Endothelial cell of umbilical vein (primary cell): ENCODE data around the gene LTA4H. TPM values are rescaled to one million over a fixed set of nuclear protein-coding genes. Genes with fewer than 3 reads are reported as not detected.

ENCODE experiments used
- BruUV-seq: library from RNA; stranded (reverse); fragments of 400-500 nt; replicated peaks from 2 replicates; lab custom pipeline; 2021; lab: Mats Ljungman, UMichigan
- CTCF ChIA-PET: fragments of 300-600, 350-600 bp; sonication (Branson Sonifier 250); formaldehyde crosslinking; loops from one replicate; lab custom pipeline; 2021; ENCODE audit warnings: antibody characterized with exemption, inconsistent platforms; lab: Charles Lee
- POLR2A ChIA-PET: fragments of 300-600, 350-600 bp; sonication (Branson Sonifier 250); formaldehyde crosslinking; loops from one replicate; lab custom pipeline; 2021; ENCODE audit warnings: antibody characterized with exemption, inconsistent platforms; lab: Charles Lee
- DNase-seq: peaks from one replicate; pipeline ENCODE4 v3.0.0-alpha.2; 2011; ENCODE audit warnings: low read depth, low spot score
- FAIRE-seq: peaks from 2 replicates; lab custom pipeline; 2011; peaks lifted over from hg19 to GRCh38; lab: Jason Lieb, UNC
- H2AFZ ChIP-seq: 2 replicates; pipeline ENCODE4 v1.6.0; 2012; ENCODE audit warnings: low read depth, low read length, control low read depth, inconsistent platforms
- H3K27ac ChIP-seq: 2 replicates; pipeline ENCODE4 v1.5.1; 2011; ENCODE audit warnings: low read depth, mild to moderate bottlenecking, control low read depth, low read length, moderate library complexity; ENCODE audit not compliant: insufficient read depth
- H3K27me3 ChIP-seq, 2 experiments: 2 replicates each; pipeline versions ENCODE4 v1.6.0 to v1.6.1; 2011; ENCODE audit warnings: low read length in 2 of 2, mixed read lengths in 1 of 2; ENCODE audit not compliant: control insufficient read depth in 2 of 2, insufficient read depth in 2 of 2
- H3K36me3 ChIP-seq, 2 experiments: 2 replicates in 1 of 2; 3 replicates in 1 of 2; pipeline ENCODE4 v1.5.1; 2011; ENCODE audit warnings: low read length in 2 of 2, mild to moderate bottlenecking in 1 of 2, moderate library complexity in 1 of 2; ENCODE audit not compliant: control insufficient read depth in 2 of 2, insufficient read depth in 2 of 2; ENCODE audit errors: extremely low read depth in 1 of 2
- H3K4me1 ChIP-seq: 3 replicates; pipeline ENCODE4 v1.5.1; 2011; ENCODE audit warnings: mild to moderate bottlenecking, low read length; ENCODE audit not compliant: control insufficient read depth, insufficient read depth; ENCODE audit errors: extremely low read depth
- H3K4me2 ChIP-seq: 2 replicates; pipeline ENCODE4 v1.6.1; 2011; ENCODE audit warnings: low read length, control low read depth, mixed read lengths; ENCODE audit not compliant: insufficient read depth
- H3K4me3 ChIP-seq, 3 experiments: fragments of 200-600 bp in 1 of 3; sonication (generic), shearing (Covaris generic) in 1 of 3; replicated peaks in 1 of 3; 2 replicates each; pipeline ENCODE4 v1.5.1; 2011 to 2016; ENCODE audit warnings: control low read depth in 3 of 3, low read length in 3 of 3, mild to moderate bottlenecking in 2 of 3, inconsistent platforms in 1 of 3, low read depth in 1 of 3, moderate library complexity in 1 of 3; ENCODE audit not compliant: insufficient read depth in 1 of 3
- H3K79me2 ChIP-seq: 2 replicates; pipeline ENCODE4 v1.6.0; 2012; ENCODE audit warnings: low read length, inconsistent platforms; ENCODE audit not compliant: control insufficient read depth, insufficient read depth
- H3K9ac ChIP-seq: replicated peaks from 2 replicates; pipeline ENCODE3; 2011; ENCODE audit warnings: low read length, control low read depth; ENCODE audit not compliant: insufficient read depth; ENCODE audit errors: extremely low read depth
- H3K9me1 ChIP-seq: replicated peaks from 3 replicates; pipeline ENCODE4 v1.6.0; 2011; ENCODE audit warnings: mild to moderate bottlenecking, low read length; ENCODE audit not compliant: control insufficient read depth, insufficient read depth; ENCODE audit errors: extremely low read depth
- H3K9me3 ChIP-seq: replicated peaks from 2 replicates; pipeline ENCODE4 v1.5.1; 2012; ENCODE audit warnings: low read length, inconsistent platforms; ENCODE audit not compliant: control insufficient read depth, insufficient read depth
- H4K20me1 ChIP-seq: replicated peaks from 2 replicates; pipeline ENCODE3; 2011; ENCODE audit warnings: mild to moderate bottlenecking, low read length; ENCODE audit not compliant: control insufficient read depth, insufficient read depth; ENCODE audit errors: extremely low read depth
- EZH2 ChIP-seq: IDR thresholded peaks from 2 replicates; pipeline ENCODE4 v1.6.1; 2012; ENCODE audit warnings: borderline replicate concordance, low read depth, mild to moderate bottlenecking, moderate library complexity, low read length, inconsistent platforms; ENCODE audit not compliant: severe bottlenecking
- FOS ChIP-seq: IDR thresholded peaks from 2 replicates; pipeline ENCODE4 v1.6.1; 2011; ENCODE audit warnings: mild to moderate bottlenecking, low read length, moderate library complexity, borderline replicate concordance; ENCODE audit not compliant: insufficient read depth
- GATA2 ChIP-seq: IDR thresholded peaks from 2 replicates; pipeline ENCODE4 v1.7.0; 2011; ENCODE audit warnings: low read depth, mild to moderate bottlenecking, moderate library complexity, mixed read lengths, low read length; ENCODE audit not compliant: insufficient read length, insufficient read depth
- JUN ChIP-seq: IDR thresholded peaks from 2 replicates; pipeline ENCODE4 v1.6.1; 2011; ENCODE audit warnings: borderline replicate concordance, low read depth; ENCODE audit not compliant: insufficient read length, insufficient read depth
- MYC ChIP-seq: IDR thresholded peaks from one replicate; pipeline ENCODE4 v1.6.1; 2011; ENCODE audit warnings: mild to moderate bottlenecking, low read depth, low read length
- POLR2A ChIP-seq: IDR thresholded peaks from 2 replicates; pipeline ENCODE4 v1.6.1; 2012; ENCODE audit warnings: low read depth, mild to moderate bottlenecking, control low read depth, low read length
- POLR2AphosphoS5 ChIP-seq: IDR thresholded peaks from 2 replicates; pipeline ENCODE4 v1.6.1; 2012; ENCODE audit warnings: low read depth, mild to moderate bottlenecking, control low read depth, low read length, moderate library complexity; ENCODE audit not compliant: insufficient read depth
- dilution Hi-C: fragments of 300-500 bp; cut with MboI; formaldehyde crosslinking; loops from one replicate; pipeline ENCODE4 v1.15.0; 2019; ENCODE audit warnings: low sequenced_read_pairs; ENCODE audit not compliant: extremely low pct_ligation_motif_present
- intact Hi-C: fragments of 100-400 bp; cut with micrococcal nuclease; formaldehyde crosslinking; loops from one replicate; pipeline ENCODE4 v1.10.0; 2022
- polyA plus RNA-seq, 4 experiments: library from polyadenylated mRNA; depleted of rRNA in 3 of 4; stranded (reverse) in 3 of 4; unstranded in 1 of 4; fragments of >200 nt; gene quantifications; 2 replicates each; pipeline versions ENCODE4 v1.2.1 to v1.2.3, GENCODE V29; 2011 to 2012; ENCODE audit warnings: missing spikeins in 1 of 4
- total RNA-seq: library from RNA; stranded (reverse); gene quantifications from 2 replicates; pipeline ENCODE4 v1.2.3, GENCODE V29; 2021
- TF ChIP-seq, protein P1 (sequence below), 2 donors: IDR thresholded peaks; 1 replicate in 1 of 2; 2 replicates in 1 of 2; pipeline ENCODE4 v1.5.1; 2011; ENCODE audit warnings: low read length in 2 of 2, mild to moderate bottlenecking in 2 of 2, moderate library complexity in 2 of 2, control low read depth in 1 of 2, inconsistent platforms in 1 of 2, low read depth in 1 of 2; ENCODE audit not compliant: insufficient read depth in 1 of 2; ENCODE audit errors: extremely low read depth in 1 of 2
- TF ChIP-seq, protein P2 (sequence below): IDR thresholded peaks from 2 replicates; pipeline ENCODE4 v1.6.1; 2011; ENCODE audit not compliant: insufficient read depth, insufficient read length

Gene LTA4H
- total and polyA plus RNA-seq, 2 donors (not counting 3 experiments of a cell fraction or from before 2014, with no cell fraction given): 77.1 to 85.2 TPM

GRCh38 chr12:95978774-95979173 is 56.6 kb downstream of the LTA4H start:
- H3K4me3 ChIP-seq: no peak overlapping the region
- ChIA-PET POLR2A (no interaction called here), CTCF (interaction anchor here (1.7 kb wide), 1 partner anchor 20 kb away, joined by 6 read pairs; no protein-coding TSS in a partner anchor)
- no peak overlapping the region for H3K27ac ChIP-seq
- H3K9me1 ChIP-seq: no peaks in the 10 kb centered on the region
- intact Hi-C loops (no loop called here), dilution Hi-C loops (no loop called here)
- no peaks in the 10 kb centered on the region for H4K20me1 ChIP-seq
- no peak for DNase-seq
- H2AFZ ChIP-seq: no peak overlapping the region
- H3K9ac ChIP-seq: no peak overlapping the region
- TF ChIP-seq, protein P1, sequence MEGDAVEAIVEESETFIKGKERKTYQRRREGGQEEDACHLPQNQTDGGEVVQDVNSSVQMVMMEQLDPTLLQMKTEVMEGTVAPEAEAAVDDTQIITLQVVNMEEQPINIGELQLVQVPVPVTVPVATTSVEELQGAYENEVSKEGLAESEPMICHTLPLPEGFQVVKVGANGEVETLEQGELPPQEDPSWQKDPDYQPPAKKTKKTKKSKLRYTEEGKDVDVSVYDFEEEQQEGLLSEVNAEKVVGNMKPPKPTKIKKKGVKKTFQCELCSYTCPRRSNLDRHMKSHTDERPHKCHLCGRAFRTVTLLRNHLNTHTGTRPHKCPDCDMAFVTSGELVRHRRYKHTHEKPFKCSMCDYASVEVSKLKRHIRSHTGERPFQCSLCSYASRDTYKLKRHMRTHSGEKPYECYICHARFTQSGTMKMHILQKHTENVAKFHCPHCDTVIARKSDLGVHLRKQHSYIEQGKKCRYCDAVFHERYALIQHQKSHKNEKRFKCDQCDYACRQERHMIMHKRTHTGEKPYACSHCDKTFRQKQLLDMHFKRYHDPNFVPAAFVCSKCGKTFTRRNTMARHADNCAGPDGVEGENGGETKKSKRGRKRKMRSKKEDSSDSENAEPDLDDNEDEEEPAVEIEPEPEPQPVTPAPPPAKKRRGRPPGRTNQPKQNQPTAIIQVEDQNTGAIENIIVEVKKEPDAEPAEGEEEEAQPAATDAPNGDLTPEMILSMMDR (IDR thresholded peaks at IDR 0.05; ENCODE audit: extremely low read depth in 1 of 2, insufficient read depth in 1 of 2, low read depth in 1 of 2, low read length in 2 of 2): no peak
- TF ChIP-seq POLR2AphosphoS5 (no peak), GATA2 (no peak), MYC (no peak), FOS (no peak), POLR2A (no peak), EZH2 (no peak), JUN (no peak)
- TF ChIP-seq, protein P2, sequence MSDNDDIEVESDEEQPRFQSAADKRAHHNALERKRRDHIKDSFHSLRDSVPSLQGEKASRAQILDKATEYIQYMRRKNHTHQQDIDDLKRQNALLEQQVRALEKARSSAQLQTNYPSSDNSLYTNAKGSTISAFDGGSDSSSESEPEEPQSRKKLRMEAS: no peak
- no peaks in the 10 kb centered on the region for H3K4me1 ChIP-seq
- no peak for FAIRE-seq
- H3K79me2 ChIP-seq: no peaks in the 10 kb centered on the region
- no peaks in the 10 kb centered on the region for H3K9me3 ChIP-seq
- H3K36me3 ChIP-seq: no peaks in the 10 kb centered on the region
- H3K4me2 ChIP-seq: no peak overlapping the region
- no TSS peak for BruUV-seq
- H3K27me3 ChIP-seq: peaks cover 4 to 14% of the 10 kb centered on the region in 2 experiments
